Fibroblast of peridontal ligament (primary cell): ENCODE measurements around the gene DCAF6.
A peak's percentile ranks its signal among the peaks of the same experiment; 100 is the strongest.
"Not testable (repeated sequence)": the region's sequence is repeated elsewhere in the genome, so short reads cannot be mapped to it uniquely, and the experiment has no call there.

ENCODE experiments used
- DNase-seq: peaks from one replicate; pipeline ENCODE4 v3.0.0-alpha.2; 2010; ENCODE audit errors: extremely low read depth

DCAF6 gene

GRCh38 chr1:168009322-168009721 lies 72.8 kb downstream of the DCAF6 start:
- DNase-seq, result no peak

- no peak for DNase-seq
These were observed 82.9 kb downstream of the DCAF6 start for GRCh38 chr1:168019407-168019806.

- DNase-seq, result no peak
These were observed 94.7 kb downstream of the DCAF6 start for GRCh38 chr1:168031198-168031597.

DNA sequence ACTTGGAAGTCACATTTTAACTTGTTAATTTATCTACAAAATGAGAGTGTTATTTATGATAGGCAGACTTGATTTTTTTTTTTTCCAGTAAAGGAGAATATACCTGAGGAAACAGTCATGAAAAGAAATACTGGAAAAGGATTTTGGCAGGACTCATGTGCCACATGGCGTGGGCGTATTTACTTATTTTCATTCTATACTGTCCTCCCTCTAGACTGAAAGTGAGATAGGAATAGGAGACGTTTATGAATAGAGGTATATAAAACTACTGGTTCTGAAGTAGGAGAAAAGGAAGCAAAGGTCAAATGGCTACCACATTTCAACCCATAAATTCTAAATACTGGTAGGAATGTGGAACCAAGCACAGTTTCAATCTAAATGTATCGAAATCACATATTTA lies 95.1 kb downstream of the DCAF6 start:
- DNase-seq, result no peak

DNA sequence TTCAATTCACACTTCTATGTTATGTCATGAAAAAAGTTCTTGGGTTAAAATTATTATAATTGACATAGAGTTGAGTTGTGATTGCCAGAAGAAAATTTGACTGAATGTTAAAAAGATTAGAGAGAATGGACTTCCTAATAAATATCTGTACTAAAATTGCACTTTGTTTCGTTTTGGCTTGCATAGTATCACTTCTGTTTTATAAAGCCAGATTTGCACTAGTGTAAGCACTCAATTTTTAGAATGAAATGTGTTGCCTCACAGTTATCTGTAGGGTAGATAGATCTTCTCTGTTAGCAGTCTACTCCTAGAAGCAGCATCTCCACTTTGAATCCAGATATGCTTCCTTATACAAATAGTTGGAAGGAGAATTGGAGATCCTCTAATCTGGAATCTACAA lies 95.5 kb downstream of the DCAF6 start:
- no peak for DNase-seq

DNA sequence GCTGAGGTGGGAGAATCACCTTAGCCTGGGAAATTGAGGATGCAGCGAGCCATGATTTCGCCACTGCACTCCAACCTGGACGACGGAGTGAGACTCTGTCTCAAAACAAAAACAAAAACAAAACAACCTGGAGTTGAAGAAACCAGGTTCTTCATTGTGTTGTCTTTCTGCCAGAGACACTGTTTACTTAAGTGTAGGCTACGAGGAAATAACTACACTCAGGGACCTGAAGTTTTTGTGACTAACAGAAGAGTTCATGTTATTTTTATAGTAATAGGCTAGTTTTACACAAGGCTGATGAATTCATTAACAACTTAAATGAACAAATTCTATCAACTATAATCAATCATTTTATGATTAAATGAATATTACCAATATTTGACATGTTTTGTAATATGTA lies 98.9 kb downstream of the DCAF6 start:
- no peak for DNase-seq

- no peak for DNase-seq
These were observed 105.9 kb downstream of the DCAF6 start for GRCh38 chr1:168042362-168042761.

DNA sequence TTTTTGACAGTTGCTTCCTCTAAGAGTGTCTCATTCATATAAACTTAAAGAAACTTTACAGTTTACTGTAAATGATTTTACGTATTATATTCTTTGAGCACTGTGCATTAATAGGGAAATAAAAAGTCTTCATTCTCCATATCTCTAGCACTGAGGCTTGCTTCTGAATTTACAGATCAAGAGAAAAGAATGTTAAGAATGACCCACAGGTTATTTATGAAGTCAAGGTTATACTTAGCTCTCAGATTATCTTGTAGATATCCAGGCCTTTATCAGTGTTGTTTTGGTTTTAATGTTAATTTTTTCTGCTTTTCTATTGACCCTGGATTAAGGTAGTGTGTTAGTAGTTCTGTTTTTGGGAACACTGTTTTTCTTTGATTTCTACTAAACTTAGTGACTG lies 108.8 kb downstream of the DCAF6 start:
- DNase-seq, result no peak

DNA sequence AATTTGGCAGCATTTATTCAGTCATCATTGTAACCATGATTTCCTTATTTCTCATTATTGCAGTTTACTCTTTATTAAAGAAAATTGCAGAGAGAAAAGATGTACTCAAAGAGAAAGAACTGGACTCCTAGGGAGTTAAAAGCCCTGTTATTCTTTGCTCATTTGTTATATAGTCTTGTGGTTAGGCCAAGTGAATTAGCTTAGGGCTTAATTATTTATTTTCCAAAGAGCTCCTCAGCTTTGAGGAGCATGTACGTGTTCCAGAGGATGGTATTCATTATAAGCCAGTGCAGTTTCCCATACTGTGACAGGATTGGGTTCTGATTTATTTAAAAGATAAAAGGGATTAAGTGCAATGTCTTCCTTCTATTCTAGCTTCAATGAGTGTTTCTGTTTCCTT lies 113.8 kb downstream of the DCAF6 start:
- DNase-seq, result peak; percentile 14

- no peak for DNase-seq
These were observed 114.4 kb downstream of the DCAF6 start for GRCh38 chr1:168050880-168051279.

DNA sequence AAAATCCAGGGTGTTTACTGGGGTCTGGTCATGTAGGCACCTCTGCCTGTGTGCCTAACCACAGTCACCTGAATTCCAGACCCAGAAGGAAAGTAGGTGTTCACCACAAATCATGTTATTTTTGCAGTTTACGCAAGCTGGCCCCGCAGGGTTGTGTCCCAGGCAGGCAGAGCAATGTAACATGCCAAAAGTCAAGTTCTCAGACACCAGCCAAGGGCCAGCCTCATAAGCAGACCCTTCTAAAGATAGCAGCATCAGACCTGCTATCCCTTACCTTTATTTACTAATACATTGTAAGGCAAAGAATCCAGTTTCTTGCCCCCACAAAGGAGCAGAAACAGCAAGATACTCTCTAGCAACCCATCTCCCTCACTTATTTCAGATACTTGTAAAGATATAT lies 117.2 kb downstream of the DCAF6 start:
- DNase-seq, result no peak

DNA sequence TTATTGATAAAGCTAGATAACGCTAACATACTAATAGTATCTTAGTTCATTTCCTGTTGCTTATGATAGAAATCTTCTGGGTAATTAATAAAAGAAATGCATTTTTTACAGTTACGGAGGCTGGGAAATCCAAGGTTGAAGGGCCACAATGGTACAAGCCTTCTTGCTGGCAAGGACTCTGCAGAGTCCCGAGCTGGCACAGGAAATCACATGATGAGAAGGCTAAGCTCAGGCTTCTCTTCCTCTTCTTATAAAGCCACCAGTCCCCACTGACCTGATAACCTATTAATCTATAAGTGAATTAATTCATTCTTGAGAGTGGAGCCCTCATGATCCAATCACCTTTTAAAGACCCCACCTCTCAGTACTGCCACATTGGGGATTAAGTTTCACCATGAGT lies 117.6 kb downstream of the DCAF6 start:
- no peak for DNase-seq

DNA sequence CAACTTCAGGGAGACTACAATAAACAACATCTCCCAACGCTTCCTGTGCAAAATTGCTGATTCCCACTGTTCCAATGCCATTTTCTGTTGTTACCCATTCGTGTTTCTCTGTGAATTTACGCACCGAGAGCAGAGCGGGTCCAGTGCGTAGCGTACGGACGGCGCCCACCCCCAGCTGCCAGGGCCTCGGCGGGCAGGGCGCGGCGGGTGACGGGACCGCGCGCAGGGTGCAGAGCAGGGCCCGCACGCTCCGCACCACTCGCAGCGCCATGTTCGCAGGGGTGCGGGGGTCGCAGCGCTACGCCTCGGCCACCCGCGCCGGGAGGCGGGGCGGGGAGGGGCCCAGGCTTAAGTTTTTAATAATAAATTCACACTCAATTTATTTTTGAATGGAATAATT lies 119.7 kb downstream of the DCAF6 start:
- DNase-seq, result not testable (repeated sequence)

DNA sequence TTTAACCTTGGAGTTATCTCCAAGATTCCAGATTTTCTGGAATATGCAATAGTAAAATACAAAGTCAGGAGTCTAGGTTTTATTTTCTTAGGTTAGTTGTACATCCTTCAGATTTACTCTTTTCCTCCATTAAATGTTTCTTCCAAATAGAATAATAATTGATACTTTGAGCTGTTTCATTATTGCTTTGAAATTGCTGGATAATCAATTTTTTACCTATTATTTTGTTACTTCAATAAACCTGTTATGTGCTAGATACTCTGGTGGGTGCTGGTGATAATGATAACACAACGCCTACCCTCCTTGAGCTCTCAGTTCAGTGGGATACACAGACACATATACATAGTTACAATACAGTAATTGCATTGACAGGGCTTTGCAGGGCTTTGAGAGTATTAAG lies 120.9 kb downstream of the DCAF6 start:
- no peak for DNase-seq

- peak; percentile 25 for DNase-seq
These were observed 121.4 kb downstream of the DCAF6 start for GRCh38 chr1:168057921-168058320.

DNA sequence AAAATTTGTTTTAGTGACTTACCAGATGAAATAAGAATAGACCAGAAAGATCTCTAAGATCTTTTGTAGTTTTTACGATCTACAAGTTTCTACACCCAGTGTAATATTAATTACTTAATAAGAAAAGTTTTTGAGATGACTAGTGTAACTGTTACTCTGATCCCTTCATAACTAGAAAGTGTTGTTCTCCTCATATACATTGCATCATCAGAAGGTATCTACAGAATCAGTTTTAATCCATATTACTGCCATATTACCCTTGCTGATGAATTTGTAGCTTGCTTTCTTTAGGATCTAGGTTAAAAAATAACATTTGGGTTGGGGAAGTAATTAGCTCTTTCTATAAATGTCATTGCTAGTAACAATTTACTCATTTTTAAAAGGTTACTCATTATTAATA lies 127.7 kb downstream of the DCAF6 start:
- DNase-seq, result no peak

DNA sequence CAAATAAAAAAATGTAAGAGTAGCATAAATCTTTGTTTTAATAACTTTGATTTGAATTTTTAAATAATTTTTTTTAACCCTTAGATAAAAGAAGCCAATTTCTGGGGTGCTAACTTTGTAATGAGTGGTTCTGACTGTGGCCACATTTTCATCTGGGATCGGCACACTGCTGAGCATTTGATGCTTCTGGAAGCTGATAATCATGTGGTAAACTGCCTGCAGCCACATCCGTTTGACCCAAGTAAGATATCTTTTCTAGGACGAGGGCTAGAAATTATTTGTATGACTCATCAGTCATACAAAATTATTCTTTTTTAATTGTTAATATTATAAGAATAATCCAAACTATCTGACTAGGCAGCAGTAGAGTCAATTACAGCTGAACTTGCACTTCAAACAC lies 129.0 kb downstream of the DCAF6 start:
- DNase-seq, result no peak

GRCh38 chr1:168069384-168069783 lies 132.9 kb downstream of the DCAF6 start:
- no peak for DNase-seq

GRCh38 chr1:168079761-168080160 lies 143.3 kb downstream of the DCAF6 start:
- DNase-seq, result peak; percentile 43

GRCh38 chr1:168081373-168082007 lies 145.0 kb downstream of the DCAF6 start:
- DNase-seq, result peak; percentile 94

GRCh38 chr1:168082008-168082876 lies 145.8 kb downstream of the DCAF6 start:
- DNase-seq, result peak; percentile 78

DNA sequence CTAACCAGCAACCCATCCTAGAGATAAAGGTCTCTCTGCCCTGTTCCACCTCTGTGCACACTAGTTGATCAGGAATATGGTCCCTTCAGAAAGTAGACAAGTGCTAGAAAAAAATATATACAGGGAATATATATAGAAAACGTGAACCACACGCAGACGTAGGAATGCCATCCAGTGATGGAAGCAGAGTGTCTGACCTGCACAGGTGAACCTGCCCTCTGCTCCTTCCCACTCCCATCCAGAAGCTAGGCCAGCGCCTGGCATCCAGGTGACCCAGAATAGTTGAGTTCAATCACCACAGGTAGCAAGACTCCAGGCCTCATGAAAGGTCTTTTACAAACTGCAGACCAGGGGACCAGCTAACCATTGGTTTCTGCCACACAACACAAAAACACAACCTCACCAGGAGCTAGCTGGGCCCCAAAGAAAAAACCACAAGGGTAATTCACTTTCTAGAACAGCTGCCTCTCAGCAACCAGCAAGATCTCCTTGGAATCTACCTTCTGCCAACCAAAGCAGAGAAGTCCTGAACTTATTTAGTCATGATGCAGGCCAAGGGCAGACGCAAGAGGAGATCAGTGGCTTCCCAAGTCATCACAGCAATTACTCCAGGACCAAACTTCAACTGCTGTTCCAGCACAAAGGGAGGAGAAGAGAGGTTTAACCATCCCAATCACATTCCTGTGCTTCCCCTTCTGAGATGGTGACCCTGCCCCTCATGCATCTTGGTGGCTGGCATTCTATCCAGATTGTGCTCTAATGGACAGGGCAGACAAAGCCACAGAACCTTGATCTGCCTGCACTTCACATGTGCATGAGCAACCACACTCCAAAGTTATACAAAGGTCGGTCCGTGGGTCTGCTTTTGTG lies 147.2 kb downstream of the DCAF6 start:
- DNase-seq, result no peak
